Heart left ventricle (tissue), 16 donors: ENCODE results near the gene PIGB. TPM values are rescaled to one million over a fixed set of nuclear protein-coding genes. Genes with fewer than 3 reads are reported as not detected.
A peak's percentile ranks its signal among the peaks of the same experiment; 100 is the strongest.

Experiments
- ATAC-seq, 4 donors: fragments of 200-7000 bp; cut with Tn5 transposase; one replicate each; pipeline ENCODE4 v1.9.1; 2020 to 2022; ENCODE audit warnings: moderate library complexity in 4 of 4, mild to moderate bottlenecking in 3 of 4, moderate number of reproducible peaks in 1 of 4
- DNase-seq, 5 donors: peaks; one replicate each; pipeline ENCODE4 v3.0.0-alpha.2; 2020
- H3K27ac ChIP-seq, 12 donors: fragments of 200-600 bp; sonication (generic) in 4 of 12; one replicate each; pipeline versions ENCODE4 v1.5.0 to v1.8.0; 2016 to 2022; ENCODE audit warnings: mild to moderate bottlenecking in 2 of 12
- H3K27me3 ChIP-seq, 9 donors: fragments of 200-600 bp; sonication (generic) in 2 of 9; one replicate each; pipeline versions ENCODE4 v1.5.1 to v1.8.0; 2016 to 2022; ENCODE audit warnings: mild to moderate bottlenecking in 3 of 9
- H3K36me3 ChIP-seq, 9 donors: fragments of 200-600 bp; sonication (generic) in 2 of 9; one replicate each; pipeline versions ENCODE4 v1.5.0 to v1.8.0; 2018 to 2022; ENCODE audit warnings: mild to moderate bottlenecking in 2 of 9
- H3K4me1 ChIP-seq, 12 donors: fragments of 200-600 bp; sonication (generic) in 4 of 12; one replicate each; pipeline versions ENCODE4 v1.5.0 to v1.8.0; 2016 to 2022; ENCODE audit warnings: mild to moderate bottlenecking in 3 of 12
- H3K4me3 ChIP-seq, 12 donors: fragments of 200-600 bp; sonication (generic) in 4 of 12; one replicate each; pipeline versions ENCODE4 v1.5.0 to v1.8.0; 2017 to 2022; ENCODE audit warnings: mild to moderate bottlenecking in 9 of 12, moderate library complexity in 4 of 12
- H3K9me3 ChIP-seq, 12 donors: fragments of 200-600 bp; sonication (generic) in 4 of 12; one replicate each; pipeline versions ENCODE4 v1.5.0 to v1.8.0; 2016 to 2022; ENCODE audit warnings: mild to moderate bottlenecking in 1 of 12
- CTCF ChIP-seq, 12 donors: fragments of 200-600 bp; sonication (generic) in 4 of 12; IDR thresholded peaks; one replicate each; pipeline versions ENCODE4 v1.5.0 to v1.8.0; 2018 to 2022; ENCODE audit warnings: antibody characterized with exemption in 12 of 12, mild to moderate bottlenecking in 5 of 12
- POLR2A ChIP-seq, 2 donors: fragments of 450-650 bp; IDR thresholded peaks; one replicate each; pipeline ENCODE4 v1.6.1; 2017; ENCODE audit warnings: antibody characterized with exemption in 2 of 2, mild to moderate bottlenecking in 2 of 2, moderate library complexity in 2 of 2
- WGBS, 4 donors: extraction: QIAGEN DNeasy Blood & Tissue Kit in 2 of 4; methylation state at CpG; one replicate each; pipeline versions ENCODE4 v1.1.5 to v1.1.7; 2013 to 2018; 5-methylcytosine and 5-hydroxymethylcytosine counted together
- intact Hi-C, 10 donors: fragments of 100-400 bp; cut with DNase I; formaldehyde crosslinking; loops; one replicate each; pipeline versions ENCODE4 v1.11.1 to v1.14.2; 2022
- polyA plus RNA-seq, 2 donors: library from polyadenylated mRNA; stranded (reverse); fragments of 200-250 nt; gene quantifications; one replicate each; pipeline ENCODE4 v1.2.3, GENCODE V29; 2013
- total RNA-seq, 9 donors: library from RNA; depleted of rRNA in 2 of 9; stranded (reverse); fragments of >200 nt in 2 of 9; fragmentation: NEBNext Ultra II Directional in 3 of 9; extraction: Animal tissue kit (Norgen Biotek cat#: 25700) in 3 of 9; gene quantifications; one replicate each; pipeline versions ENCODE4 v1.1.0 to v1.2.4, GENCODE V29; 2016 to 2023
- donor health status: ischemic (EF 13 %, LVEDD 7.1; RV severe dilation, severe dysfunction).
- donor health status: healthy with polysubstance abuse.
- donor health status: DM: no; HTN: yes; CAD: no.
- donor health status: DM: no; HTN: no; CAD: no.
- donor health status: ischemic (EF 25% LVEDD 6.9; RV normal size, moderate dysfunction).
- donor health status: ischemic (EF 25% LVEDD 5.7; RV mildly dilated, moderate dysfunction).
- donor health status: healthy.
- donor health status: DM: yes; HTN: yes; CAD: no.
- donor health status: ischemic (EF 35%, LVEDD 5.7; RV mildly dilated, moderate dysfunction).
- donor health status: nonischemic (EF 11% LVEDD 7.7; RV severe dilation, severe dysfunction).
- donor health status: DM: yes; HTN: yes; CAD: no.
- donor health status: PGD.
- donor health status: ischemic (EF 29% LVEDD 5.4; RV normal size, mild dysfunction).
- donor health status: nonischemic (EF 23%, LVEDD 6.1; RV moderate dilation, normal function).

PIGB gene
- total and polyA plus RNA-seq, 11 donors = 2.3 to 10.3 (median 3.0) TPM

- 87 to 92% (median 90%) methylated on average over 10 of the region's 10 CpGs for WGBS, 4 donors
- no peaks in the 10 kb centered on the region for H3K9me3 ChIP-seq
- no peak overlapping the region for H3K4me3 ChIP-seq
- ATAC-seq (no peak), DNase-seq (no peak)
- intact Hi-C loops = no loop called here
- TF ChIP-seq POLR2A (IDR thresholded peaks at IDR 0.05) (no peak), CTCF (IDR thresholded peaks at IDR 0.05) (no peak)
- H3K36me3 ChIP-seq = peaks cover 0 to 94% (median 76%) of the 10 kb centered on the region in 9 donors
- H3K4me1 ChIP-seq = no peaks in the 10 kb centered on the region
- no peak overlapping the region for H3K27ac ChIP-seq
- no peaks in the 10 kb centered on the region for H3K27me3 ChIP-seq
Measured at GRCh38 chr15:55361048-55361447, 42.0 kb downstream of the PIGB start.

GRCh38 chr15:55362641-55363040 is 43.6 kb downstream of the PIGB start:
- DNase-seq (no peak), ATAC-seq (no peak)
- H3K27ac ChIP-seq = no peak overlapping the region
- H3K4me1 ChIP-seq = no peaks in the 10 kb centered on the region
- no peak overlapping the region for H3K4me3 ChIP-seq
- H3K36me3 ChIP-seq = peaks cover 0 to 90% (median 64%) of the 10 kb centered on the region in 9 donors
- H3K9me3 ChIP-seq = no peaks in the 10 kb centered on the region
- WGBS, 4 donors = 96 to 100% (median 98%) methylated on average over 2 of the region's 2 CpGs
- TF ChIP-seq POLR2A (IDR thresholded peaks at IDR 0.05) = no peak
- TF ChIP-seq CTCF (IDR thresholded peaks at IDR 0.05) = no peak
- intact Hi-C loops = no loop called here
- H3K27me3 ChIP-seq = no peaks in the 10 kb centered on the region

- Histone ChIP-seq H3K36me3 (peaks cover 0 to 87% (median 66%) of the 10 kb centered on the region in 9 donors), H3K9me3 (no peaks in the 10 kb centered on the region), H3K4me3 (no peak overlapping the region), H3K4me1 (peaks cover 0 to under 1% (median 0%) of the 10 kb centered on the region in 12 donors), H3K27ac (no peak overlapping the region), H3K27me3 (no peaks in the 10 kb centered on the region)
- 83 to 95% (median 87%) methylated on average over 1 of the region's 1 CpG for WGBS, 4 donors
- no peak for DNase-seq
- intact Hi-C loops = no loop called here
- TF ChIP-seq CTCF (IDR thresholded peaks at IDR 0.05) (no peak), POLR2A (IDR thresholded peaks at IDR 0.05) (no peak)
- no peak for ATAC-seq
Measured at GRCh38 chr15:55366981-55367380, 48.0 kb downstream of the PIGB start.

- H3K4me3 ChIP-seq = no peak overlapping the region
- peak overlapping the region in 10 of 12 donors; percentile 5 to 74 (median 29) for H3K27ac ChIP-seq
- H3K27me3 ChIP-seq = no peaks in the 10 kb centered on the region
- H3K4me1 ChIP-seq = peaks cover 0 to 16% (median 2%) of the 10 kb centered on the region in 12 donors
- intact Hi-C loops = loop anchor here in 1 of 10 donors (10.0 kb wide), 1 partner anchor 48 kb away; no protein-coding TSS in a partner anchor
- peaks cover 0 to 93% (median 75%) of the 10 kb centered on the region in 9 donors for H3K36me3 ChIP-seq
- WGBS, 4 donors = 25 to 43% (median 29%) methylated on average over 3 of the region's 3 CpGs
- ATAC-seq (peak in 1 of 4 donors; percentile 32), DNase-seq (no peak)
- TF ChIP-seq CTCF (IDR thresholded peaks at IDR 0.05) (no peak), POLR2A (IDR thresholded peaks at IDR 0.05) (no peak)
- no peaks in the 10 kb centered on the region for H3K9me3 ChIP-seq
Measured at GRCh38 chr15:55372701-55373440, 53.8 kb downstream of the PIGB start.
